HG03139 (cell line): ENCODE data around the gene ANXA9.

Source experiments
- ATAC-seq: cut with Tn5 transposase; IDR thresholded peaks from one replicate; pipeline ENCODE4 v1.9.1; 2021; ENCODE audit not compliant: unreplicated experiment

The ANXA9 gene

GRCh38 chr1:150973836-150974579 lies 8.1 kb upstream of the ANXA9 start:
- no peak for ATAC-seq

- no peak for ATAC-seq
Measured at GRCh38 chr1:150974580-150975478, 7.3 kb upstream of the ANXA9 start, which contains the start of gene CERS2. Gene CERS2 (minus strand): TSS chr1:150974835. CDS start chr1:150969090, 5,745 bp downstream.

DNA sequence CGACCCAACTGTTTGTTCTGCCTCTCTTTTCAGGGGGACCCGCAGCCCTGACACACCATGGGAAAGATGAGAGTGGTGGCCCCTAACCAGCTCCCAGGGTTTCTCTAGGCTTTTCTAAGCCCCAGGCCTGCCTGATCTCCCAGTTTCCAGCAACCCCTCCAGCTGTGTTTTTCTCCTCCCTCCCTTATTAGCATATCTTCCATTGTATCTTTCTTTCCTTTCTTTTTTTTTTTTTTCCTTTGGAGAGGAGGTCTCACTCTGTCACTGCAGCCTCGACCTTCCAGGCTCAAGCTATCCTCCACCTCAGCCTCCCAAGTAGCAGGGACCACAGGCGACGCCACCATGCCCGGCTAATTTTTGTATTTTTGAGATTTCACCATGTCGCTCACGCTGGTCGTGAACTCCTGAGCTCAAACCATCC lies 5.7 kb upstream of the ANXA9 start:
- no peak for ATAC-seq

DNA sequence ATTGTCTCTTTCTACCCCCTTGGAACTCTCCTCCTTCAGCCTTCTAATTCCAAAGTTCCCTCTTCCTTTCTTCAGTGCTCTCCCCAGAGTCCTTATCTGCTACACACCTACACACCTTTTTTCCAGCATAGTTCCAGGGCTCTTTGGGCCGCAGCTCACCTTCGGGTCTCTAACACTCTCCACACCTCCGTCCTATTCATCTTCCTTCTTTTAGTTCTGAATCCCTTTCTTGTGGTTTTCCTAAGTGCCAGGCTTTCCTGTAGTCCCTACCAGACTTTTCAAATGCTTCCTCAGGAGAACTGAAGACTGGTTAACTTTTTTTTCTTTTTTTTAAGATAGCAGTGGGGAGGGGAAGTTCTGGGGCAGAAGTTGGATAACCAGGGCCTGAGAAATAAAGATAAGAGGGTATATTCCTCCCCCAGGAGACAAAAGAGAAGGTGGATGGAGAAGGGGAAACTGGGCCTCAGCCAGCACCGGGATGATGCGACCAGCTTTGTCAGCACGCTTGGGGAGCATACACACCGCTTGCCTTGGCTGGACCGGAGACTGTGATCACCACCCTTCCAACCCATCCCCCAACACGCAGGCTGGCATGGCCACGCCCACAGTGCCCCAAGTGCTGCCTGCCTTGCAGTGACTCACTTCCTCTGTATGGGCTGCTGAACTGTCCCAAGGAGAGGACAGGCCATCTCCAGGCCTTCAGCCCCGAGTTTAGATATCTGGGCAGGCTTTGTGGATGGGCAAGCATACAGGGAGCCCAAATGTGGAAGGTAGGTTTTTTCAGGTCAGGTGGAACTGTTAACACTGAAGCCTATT lies 5.0 kb upstream of the ANXA9 start:
- ATAC-seq, result no peak

DNA sequence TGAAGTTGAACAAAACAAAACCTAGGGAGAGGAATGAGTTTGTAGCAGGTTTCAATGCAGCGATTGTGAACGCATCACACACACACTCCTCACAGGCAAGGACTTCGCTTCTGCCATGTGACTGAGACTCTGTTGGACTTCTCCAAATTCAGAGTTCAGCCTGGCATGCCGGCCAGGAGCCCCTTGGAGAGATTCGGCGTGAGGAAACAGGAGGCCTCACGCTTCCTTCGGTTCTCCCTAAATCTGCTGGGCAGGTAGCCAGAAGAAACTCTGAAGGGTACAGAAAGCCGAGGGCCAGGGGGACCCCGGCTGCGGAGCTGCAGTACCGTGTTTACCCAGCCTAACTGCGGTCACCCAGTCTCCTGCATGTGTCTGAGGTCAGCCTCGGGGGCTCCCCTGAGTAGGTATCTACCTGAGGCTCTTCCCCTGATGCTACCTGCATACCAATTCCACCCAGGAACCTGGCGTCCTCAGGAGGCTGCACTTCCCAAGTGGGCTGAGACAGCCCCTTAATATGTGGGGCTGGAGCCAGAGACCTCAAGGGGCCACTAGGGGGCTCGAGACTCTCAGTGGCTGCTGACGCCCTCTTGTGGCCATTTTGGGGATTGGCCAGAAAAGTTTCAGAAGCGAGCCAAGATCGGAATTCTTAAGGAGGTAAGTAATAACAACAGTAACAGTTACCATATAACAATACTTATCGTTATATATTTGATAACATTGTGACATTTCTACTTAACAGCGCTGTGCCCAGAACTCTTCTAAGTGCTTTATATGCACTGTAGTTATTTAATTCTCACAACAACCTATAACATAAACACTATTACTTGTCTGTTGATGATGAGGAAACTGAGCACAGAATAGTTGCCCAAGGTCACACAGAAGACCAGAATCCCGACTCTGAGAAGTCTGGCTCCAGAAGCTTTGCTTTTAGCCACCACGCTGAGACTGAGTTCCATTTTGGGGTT lies 2.7 kb upstream of the ANXA9 start:
- no peak for ATAC-seq

DNA sequence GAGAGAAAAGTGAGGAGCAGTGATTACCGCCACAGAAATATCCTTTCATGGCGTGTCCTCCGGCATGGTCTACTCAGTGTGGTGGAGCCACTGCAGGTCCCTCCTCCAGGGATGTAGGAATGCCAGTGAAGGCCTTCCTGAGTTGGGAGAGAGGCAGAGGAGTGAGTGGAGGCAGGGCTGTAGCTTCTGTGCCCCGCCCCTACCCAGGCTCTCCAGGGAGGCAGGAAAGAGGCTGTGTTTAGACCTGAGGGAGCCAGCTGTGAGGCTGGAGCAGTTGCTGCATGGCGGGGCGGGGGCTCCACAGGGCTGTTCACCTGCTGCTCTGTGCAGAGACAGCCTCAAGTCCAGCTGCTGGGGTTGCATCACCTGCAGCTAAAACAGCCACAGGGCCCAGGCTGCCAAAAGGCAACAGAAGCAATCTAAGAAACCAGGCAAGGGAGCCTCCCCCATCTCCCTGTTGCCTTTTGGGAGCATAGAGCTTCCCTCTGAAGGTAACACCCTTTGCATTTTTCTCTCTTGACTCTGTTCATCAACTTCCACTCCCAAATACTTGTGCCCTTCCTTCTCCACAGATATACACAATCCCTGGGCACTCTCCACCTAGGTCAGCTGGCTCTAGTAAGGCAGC lies 801 bp upstream of the ANXA9 start:
- no peak for ATAC-seq

GRCh38 chr1:150985179-150985825 lies 3.2 kb downstream of the ANXA9 start:
- ATAC-seq, result no peak

DNA sequence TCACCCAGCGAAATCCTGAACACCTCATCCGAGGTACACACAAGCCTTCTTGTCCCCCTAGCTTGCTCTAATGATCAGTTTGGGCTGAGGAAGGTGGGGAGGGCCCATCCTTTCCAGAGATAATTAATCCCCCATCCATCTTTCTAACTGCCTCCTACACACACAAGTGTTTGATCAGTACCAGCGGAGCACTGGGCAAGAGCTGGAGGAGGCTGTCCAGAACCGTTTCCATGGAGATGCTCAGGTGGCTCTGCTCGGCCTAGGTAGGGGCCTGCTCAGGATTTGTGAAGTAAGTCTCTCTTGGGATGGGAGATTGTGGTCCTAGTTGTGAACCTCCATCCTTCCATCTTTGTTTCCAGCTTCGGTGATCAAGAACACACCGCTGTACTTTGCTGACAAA lies 5.8 kb downstream of the ANXA9 start:
- ATAC-seq, result no peak

DNA sequence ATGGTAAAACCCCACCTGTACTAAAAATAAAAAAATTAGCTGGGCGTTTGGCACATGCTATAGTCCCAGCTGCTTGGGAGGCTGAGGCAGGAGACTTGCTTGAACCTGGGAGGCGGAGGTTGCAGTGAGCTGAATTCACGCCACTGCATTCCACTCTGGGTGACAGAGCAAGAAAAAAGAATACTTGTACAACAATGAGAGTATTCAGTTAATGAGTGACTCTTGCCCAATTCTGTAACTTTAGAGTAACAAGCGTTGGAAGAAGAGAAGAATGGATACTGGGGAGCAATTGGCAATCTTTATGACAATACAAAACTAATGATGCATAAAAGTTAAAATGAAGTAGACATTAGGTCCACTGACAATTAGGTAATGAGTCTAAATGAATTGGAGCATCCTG lies 10.5 kb downstream of the ANXA9 start:
- ATAC-seq, result no peak

GRCh38 chr1:150994248-150994647 lies 12.2 kb downstream of the ANXA9 start:
- no peak for ATAC-seq

- no peak for ATAC-seq
Measured at GRCh38 chr1:150995460-150995859, 13.4 kb downstream of the ANXA9 start.

DNA sequence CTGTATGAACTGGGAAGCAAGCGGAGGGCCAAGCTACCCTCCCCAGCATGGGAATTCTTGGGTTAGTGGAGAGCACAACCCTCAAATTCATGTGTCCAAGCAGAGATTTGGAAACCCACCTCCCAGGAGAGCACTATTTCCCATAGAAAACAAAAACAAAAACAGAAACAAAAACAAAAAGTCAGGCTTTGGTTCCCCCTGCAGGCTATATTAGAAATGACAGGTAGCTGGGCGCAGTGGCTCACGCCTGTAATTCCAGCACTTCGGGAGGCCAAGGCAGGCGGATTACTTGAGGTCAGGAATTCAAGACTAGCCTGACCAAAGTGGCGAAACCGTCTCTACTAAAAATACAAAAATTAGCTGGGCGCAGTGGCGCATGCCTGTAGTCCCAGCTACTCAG lies 13.8 kb downstream of the ANXA9 start:
- no peak for ATAC-seq

GRCh38 chr1:150997126-150997872 lies 15.2 kb downstream of the ANXA9 start:
- ATAC-seq, result no peak

- no peak for ATAC-seq
Measured at GRCh38 chr1:150997949-150998348, 15.9 kb downstream of the ANXA9 start.

GRCh38 chr1:150999051-150999674 lies 17.1 kb downstream of the ANXA9 start:
- ATAC-seq, result no peak

- no peak for ATAC-seq
Measured at GRCh38 chr1:150999926-151000325, 17.8 kb downstream of the ANXA9 start.

- ATAC-seq, result no peak
Measured at GRCh38 chr1:151000408-151000807, 18.3 kb downstream of the ANXA9 start.

GRCh38 chr1:151001602-151002001 lies 19.5 kb downstream of the ANXA9 start:
- ATAC-seq, result no peak
